WTC11 (cell line): ENCODE results near the gene RHOT2. TPM values are rescaled to one million over a fixed set of nuclear protein-coding genes. Genes with fewer than 3 reads are reported as not detected.

Source experiments
- ATAC-seq: fragments of 200-7000 bp; cut with Tn5 transposase; 2 replicates; pipeline ENCODE4 v1.10.0; 2021; ENCODE audit warnings: mild to moderate bottlenecking, moderate library complexity
- CTCF ChIA-PET: fragments of 300-600 bp; sonication (Branson Sonifier 250); formaldehyde crosslinking; loops from one replicate; lab custom pipeline; 2021; ENCODE audit warnings: antibody characterized with exemption; lab: Charles Lee
- POLR2A ChIA-PET: fragments of 350-600 bp; sonication (Branson Sonifier 250); formaldehyde crosslinking; loops from one replicate; lab custom pipeline; 2021; ENCODE audit warnings: antibody characterized with exemption; lab: Charles Lee
- DNase-seq: peaks from one replicate; pipeline ENCODE4 v3.0.0; 2021; ENCODE audit warnings: low spot score
- H3K27ac Mint-ChIP-seq: 2 replicates; pipeline ENCODE4 v1.8.0; 2021; ENCODE audit warnings: mixed read lengths
- H3K27me3 Mint-ChIP-seq: 2 replicates; pipeline ENCODE4 v1.8.0; 2021; ENCODE audit warnings: low read depth, mild to moderate bottlenecking, moderate library complexity, mixed read lengths
- H3K36me3 Mint-ChIP-seq: 2 replicates; pipeline ENCODE4 v1.8.0; 2021; ENCODE audit warnings: mixed read lengths
- H3K4me1 Mint-ChIP-seq: 2 replicates; pipeline ENCODE4 v1.8.0; 2022; ENCODE audit warnings: mixed read lengths
- H3K4me3 Mint-ChIP-seq: 2 replicates; pipeline ENCODE4 v1.8.0; 2021; ENCODE audit warnings: mild to moderate bottlenecking, moderate library complexity, mixed read lengths
- H3K9me3 Mint-ChIP-seq: 2 replicates; pipeline ENCODE4 v1.8.0; 2021; ENCODE audit warnings: mixed read lengths
- CREM ChIP-seq: sonication (generic); formaldehyde crosslinking; IDR thresholded peaks from 2 replicates; pipeline ENCODE4 v1.8.1; 2022; ENCODE audit warnings: mild to moderate bottlenecking, missing genetic modification reagents, moderate library complexity
- NFATC4 ChIP-seq: fragments of 250-450 bp; sonication (Bioruptor Pico); IDR thresholded peaks from 2 replicates; pipeline ENCODE4 v1.9.0; 2021; ENCODE audit warnings: mild to moderate bottlenecking
- PRRX2 ChIP-seq: fragments of 250-450 bp; sonication (Bioruptor Pico); IDR thresholded peaks from 2 replicates; pipeline ENCODE4 v1.8.0; 2021; ENCODE audit warnings: mild to moderate bottlenecking
- SMAD4 ChIP-seq: sonication (generic); formaldehyde crosslinking; IDR thresholded peaks from 2 replicates; pipeline ENCODE4 v1.8.0; 2022; ENCODE audit warnings: mild to moderate bottlenecking, missing genetic modification reagents
- TEAD1 ChIP-seq: sonication (generic); formaldehyde crosslinking; IDR thresholded peaks from 2 replicates; pipeline ENCODE4 v1.8.0; 2022; ENCODE audit warnings: mild to moderate bottlenecking, missing genetic modification reagents
- TEAD4 ChIP-seq: sonication (generic); formaldehyde crosslinking; IDR thresholded peaks from 2 replicates; pipeline ENCODE4 v1.8.0; 2022; ENCODE audit warnings: mild to moderate bottlenecking, missing genetic modification reagents
- TP53 ChIP-seq: sonication (generic); formaldehyde crosslinking; IDR thresholded peaks from 2 replicates; pipeline ENCODE4 v1.8.1; 2023; ENCODE audit warnings: mild to moderate bottlenecking, missing genetic modification reagents
- ZNF219 ChIP-seq: sonication (generic); formaldehyde crosslinking; IDR thresholded peaks from 2 replicates; pipeline ENCODE4 v1.8.0; 2023; ENCODE audit warnings: missing genetic modification reagents, mild to moderate bottlenecking, borderline replicate concordance
- total RNA-seq: library from RNA; stranded (reverse); gene quantifications from 3 replicates; pipeline ENCODE4 v1.2.3, GENCODE V29; 2021
- TF ChIP-seq, protein P1 (sequence below): fragments of 250-450 bp; sonication (Bioruptor Pico); IDR thresholded peaks from 2 replicates; pipeline ENCODE4 v1.9.0; 2021; ENCODE audit warnings: mild to moderate bottlenecking
- TF ChIP-seq, protein P2 (sequence below): sonication (generic); formaldehyde crosslinking; IDR thresholded peaks from 2 replicates; pipeline ENCODE4 v1.8.0; 2022; ENCODE audit warnings: mild to moderate bottlenecking, missing genetic modification reagents
- TF ChIP-seq, protein P3 (sequence below): fragments of 200-600 bp; IDR thresholded peaks from 2 replicates; pipeline ENCODE4 v1.8.0; 2022; ENCODE audit warnings: antibody characterized with exemption
- TF ChIP-seq, protein P4 (sequence below): sonication (generic); formaldehyde crosslinking; IDR thresholded peaks from 2 replicates; pipeline ENCODE4 v1.8.0; 2022; ENCODE audit warnings: mild to moderate bottlenecking, missing genetic modification reagents
- TF ChIP-seq, protein P5 (sequence below): sonication (generic); formaldehyde crosslinking; IDR thresholded peaks from 2 replicates; pipeline ENCODE4 v1.8.0; 2022; ENCODE audit warnings: mild to moderate bottlenecking, missing genetic modification reagents
- TF ChIP-seq, protein P6 (sequence below): sonication (generic); formaldehyde crosslinking; IDR thresholded peaks from 2 replicates; pipeline ENCODE4 v1.8.0; 2023; ENCODE audit warnings: missing genetic modification reagents, mild to moderate bottlenecking, borderline replicate concordance
- TF ChIP-seq, protein P7 (sequence below): sonication (generic); formaldehyde crosslinking; conservative IDR thresholded peaks from 2 replicates; pipeline ENCODE4 v1.8.1; 2023; ENCODE audit warnings: mild to moderate bottlenecking, low read depth, missing genetic modification reagents, moderate library complexity
- TF ChIP-seq, protein P8 (sequence below): fragments of 250-450 bp; sonication (Bioruptor Pico); IDR thresholded peaks from 2 replicates; pipeline ENCODE4 v1.9.0; 2021; ENCODE audit warnings: mild to moderate bottlenecking, borderline replicate concordance
- TF ChIP-seq, protein P9 (sequence below): sonication (generic); formaldehyde crosslinking; IDR thresholded peaks from 2 replicates; pipeline ENCODE4 v1.8.1; 2023; ENCODE audit warnings: mild to moderate bottlenecking, missing genetic modification reagents, moderate library complexity

Gene RHOT2
- total RNA-seq, 1 experiment from 2014 or later: 285 TPM

DNA sequence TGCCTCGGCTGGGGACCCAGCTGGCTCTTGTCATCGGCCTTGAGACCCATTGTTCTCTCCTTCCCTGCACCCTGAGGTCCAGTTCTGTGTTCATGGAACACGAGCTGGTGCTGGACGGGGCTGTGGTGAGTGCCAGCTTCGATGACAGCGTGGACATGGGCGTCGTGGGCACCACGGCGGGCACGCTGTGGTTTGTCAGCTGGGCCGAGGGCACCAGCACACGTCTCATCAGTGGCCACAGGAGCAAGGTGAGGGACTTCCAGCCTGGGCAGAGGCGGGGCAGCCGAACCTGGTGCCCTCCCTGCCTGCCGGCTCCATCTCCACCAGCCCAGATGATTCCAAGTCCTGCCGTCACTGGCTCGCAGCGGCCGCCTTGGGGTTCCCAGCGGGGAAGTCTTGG lies 5.3 kb upstream of the RHOT2 start:
- Mint-ChIP-seq H3K4me1 (peaks cover 4% of the 10 kb centered on the region), H3K9me3 (no peaks in the 10 kb centered on the region), H3K27me3 (no peaks in the 10 kb centered on the region), H3K4me3 (no peak overlapping the region), H3K36me3 (no peaks in the 10 kb centered on the region), H3K27ac (no peak overlapping the region)
- DNase-seq (no peak), ATAC-seq (no peak)
- ChIA-PET POLR2A (interaction anchor here (1.1 kb wide), 1 partner anchor 65 kb away, joined by 3 read pairs; no protein-coding TSS in a partner anchor), CTCF (interaction anchor here (0.8 to 3.1 kb wide), 5 partner anchors 13 to 40 kb away, joined by 3 to 7 read pairs (median 5); partner anchors contain the start of genes METTL26 and WDR90)
- no peak for TF ChIP-seq SMAD4 (CRISPR knock-in tag)
- TF ChIP-seq, protein P1, sequence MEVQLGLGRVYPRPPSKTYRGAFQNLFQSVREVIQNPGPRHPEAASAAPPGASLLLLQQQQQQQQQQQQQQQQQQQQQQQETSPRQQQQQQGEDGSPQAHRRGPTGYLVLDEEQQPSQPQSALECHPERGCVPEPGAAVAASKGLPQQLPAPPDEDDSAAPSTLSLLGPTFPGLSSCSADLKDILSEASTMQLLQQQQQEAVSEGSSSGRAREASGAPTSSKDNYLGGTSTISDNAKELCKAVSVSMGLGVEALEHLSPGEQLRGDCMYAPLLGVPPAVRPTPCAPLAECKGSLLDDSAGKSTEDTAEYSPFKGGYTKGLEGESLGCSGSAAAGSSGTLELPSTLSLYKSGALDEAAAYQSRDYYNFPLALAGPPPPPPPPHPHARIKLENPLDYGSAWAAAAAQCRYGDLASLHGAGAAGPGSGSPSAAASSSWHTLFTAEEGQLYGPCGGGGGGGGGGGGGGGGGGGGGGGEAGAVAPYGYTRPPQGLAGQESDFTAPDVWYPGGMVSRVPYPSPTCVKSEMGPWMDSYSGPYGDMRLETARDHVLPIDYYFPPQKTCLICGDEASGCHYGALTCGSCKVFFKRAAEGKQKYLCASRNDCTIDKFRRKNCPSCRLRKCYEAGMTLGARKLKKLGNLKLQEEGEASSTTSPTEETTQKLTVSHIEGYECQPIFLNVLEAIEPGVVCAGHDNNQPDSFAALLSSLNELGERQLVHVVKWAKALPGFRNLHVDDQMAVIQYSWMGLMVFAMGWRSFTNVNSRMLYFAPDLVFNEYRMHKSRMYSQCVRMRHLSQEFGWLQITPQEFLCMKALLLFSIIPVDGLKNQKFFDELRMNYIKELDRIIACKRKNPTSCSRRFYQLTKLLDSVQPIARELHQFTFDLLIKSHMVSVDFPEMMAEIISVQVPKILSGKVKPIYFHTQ: no peak
- TF ChIP-seq, protein P2, sequence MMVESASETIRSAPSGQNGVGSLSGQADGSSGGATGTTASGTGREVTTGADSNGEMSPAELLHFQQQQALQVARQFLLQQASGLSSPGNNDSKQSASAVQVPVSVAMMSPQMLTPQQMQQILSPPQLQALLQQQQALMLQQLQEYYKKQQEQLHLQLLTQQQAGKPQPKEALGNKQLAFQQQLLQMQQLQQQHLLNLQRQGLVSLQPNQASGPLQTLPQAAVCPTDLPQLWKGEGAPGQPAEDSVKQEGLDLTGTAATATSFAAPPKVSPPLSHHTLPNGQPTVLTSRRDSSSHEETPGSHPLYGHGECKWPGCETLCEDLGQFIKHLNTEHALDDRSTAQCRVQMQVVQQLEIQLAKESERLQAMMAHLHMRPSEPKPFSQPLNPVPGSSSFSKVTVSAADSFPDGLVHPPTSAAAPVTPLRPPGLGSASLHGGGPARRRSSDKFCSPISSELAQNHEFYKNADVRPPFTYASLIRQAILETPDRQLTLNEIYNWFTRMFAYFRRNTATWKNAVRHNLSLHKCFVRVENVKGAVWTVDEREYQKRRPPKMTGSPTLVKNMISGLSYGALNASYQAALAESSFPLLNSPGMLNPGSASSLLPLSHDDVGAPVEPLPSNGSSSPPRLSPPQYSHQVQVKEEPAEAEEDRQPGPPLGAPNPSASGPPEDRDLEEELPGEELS: no peak
- no peak for TF ChIP-seq CREM
- TF ChIP-seq TEAD1 (CRISPR knock-in tag): no peak
- TF ChIP-seq, protein P3, sequence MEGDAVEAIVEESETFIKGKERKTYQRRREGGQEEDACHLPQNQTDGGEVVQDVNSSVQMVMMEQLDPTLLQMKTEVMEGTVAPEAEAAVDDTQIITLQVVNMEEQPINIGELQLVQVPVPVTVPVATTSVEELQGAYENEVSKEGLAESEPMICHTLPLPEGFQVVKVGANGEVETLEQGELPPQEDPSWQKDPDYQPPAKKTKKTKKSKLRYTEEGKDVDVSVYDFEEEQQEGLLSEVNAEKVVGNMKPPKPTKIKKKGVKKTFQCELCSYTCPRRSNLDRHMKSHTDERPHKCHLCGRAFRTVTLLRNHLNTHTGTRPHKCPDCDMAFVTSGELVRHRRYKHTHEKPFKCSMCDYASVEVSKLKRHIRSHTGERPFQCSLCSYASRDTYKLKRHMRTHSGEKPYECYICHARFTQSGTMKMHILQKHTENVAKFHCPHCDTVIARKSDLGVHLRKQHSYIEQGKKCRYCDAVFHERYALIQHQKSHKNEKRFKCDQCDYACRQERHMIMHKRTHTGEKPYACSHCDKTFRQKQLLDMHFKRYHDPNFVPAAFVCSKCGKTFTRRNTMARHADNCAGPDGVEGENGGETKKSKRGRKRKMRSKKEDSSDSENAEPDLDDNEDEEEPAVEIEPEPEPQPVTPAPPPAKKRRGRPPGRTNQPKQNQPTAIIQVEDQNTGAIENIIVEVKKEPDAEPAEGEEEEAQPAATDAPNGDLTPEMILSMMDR: no peak
- TF ChIP-seq, protein P4, sequence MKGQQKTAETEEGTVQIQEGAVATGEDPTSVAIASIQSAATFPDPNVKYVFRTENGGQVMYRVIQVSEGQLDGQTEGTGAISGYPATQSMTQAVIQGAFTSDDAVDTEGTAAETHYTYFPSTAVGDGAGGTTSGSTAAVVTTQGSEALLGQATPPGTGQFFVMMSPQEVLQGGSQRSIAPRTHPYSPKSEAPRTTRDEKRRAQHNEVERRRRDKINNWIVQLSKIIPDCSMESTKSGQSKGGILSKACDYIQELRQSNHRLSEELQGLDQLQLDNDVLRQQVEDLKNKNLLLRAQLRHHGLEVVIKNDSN (CRISPR knock-in tag): no peak
- no peak for TF ChIP-seq NFATC4 (CRISPR knock-in tag)
- TF ChIP-seq, protein P5, sequence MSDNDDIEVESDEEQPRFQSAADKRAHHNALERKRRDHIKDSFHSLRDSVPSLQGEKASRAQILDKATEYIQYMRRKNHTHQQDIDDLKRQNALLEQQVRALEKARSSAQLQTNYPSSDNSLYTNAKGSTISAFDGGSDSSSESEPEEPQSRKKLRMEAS: no peak
- TF ChIP-seq, protein P6, sequence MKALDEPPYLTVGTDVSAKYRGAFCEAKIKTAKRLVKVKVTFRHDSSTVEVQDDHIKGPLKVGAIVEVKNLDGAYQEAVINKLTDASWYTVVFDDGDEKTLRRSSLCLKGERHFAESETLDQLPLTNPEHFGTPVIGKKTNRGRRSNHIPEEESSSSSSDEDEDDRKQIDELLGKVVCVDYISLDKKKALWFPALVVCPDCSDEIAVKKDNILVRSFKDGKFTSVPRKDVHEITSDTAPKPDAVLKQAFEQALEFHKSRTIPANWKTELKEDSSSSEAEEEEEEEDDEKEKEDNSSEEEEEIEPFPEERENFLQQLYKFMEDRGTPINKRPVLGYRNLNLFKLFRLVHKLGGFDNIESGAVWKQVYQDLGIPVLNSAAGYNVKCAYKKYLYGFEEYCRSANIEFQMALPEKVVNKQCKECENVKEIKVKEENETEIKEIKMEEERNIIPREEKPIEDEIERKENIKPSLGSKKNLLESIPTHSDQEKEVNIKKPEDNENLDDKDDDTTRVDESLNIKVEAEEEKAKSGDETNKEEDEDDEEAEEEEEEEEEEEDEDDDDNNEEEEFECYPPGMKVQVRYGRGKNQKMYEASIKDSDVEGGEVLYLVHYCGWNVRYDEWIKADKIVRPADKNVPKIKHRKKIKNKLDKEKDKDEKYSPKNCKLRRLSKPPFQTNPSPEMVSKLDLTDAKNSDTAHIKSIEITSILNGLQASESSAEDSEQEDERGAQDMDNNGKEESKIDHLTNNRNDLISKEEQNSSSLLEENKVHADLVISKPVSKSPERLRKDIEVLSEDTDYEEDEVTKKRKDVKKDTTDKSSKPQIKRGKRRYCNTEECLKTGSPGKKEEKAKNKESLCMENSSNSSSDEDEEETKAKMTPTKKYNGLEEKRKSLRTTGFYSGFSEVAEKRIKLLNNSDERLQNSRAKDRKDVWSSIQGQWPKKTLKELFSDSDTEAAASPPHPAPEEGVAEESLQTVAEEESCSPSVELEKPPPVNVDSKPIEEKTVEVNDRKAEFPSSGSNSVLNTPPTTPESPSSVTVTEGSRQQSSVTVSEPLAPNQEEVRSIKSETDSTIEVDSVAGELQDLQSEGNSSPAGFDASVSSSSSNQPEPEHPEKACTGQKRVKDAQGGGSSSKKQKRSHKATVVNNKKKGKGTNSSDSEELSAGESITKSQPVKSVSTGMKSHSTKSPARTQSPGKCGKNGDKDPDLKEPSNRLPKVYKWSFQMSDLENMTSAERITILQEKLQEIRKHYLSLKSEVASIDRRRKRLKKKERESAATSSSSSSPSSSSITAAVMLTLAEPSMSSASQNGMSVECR: no peak
- TF ChIP-seq, protein P7, sequence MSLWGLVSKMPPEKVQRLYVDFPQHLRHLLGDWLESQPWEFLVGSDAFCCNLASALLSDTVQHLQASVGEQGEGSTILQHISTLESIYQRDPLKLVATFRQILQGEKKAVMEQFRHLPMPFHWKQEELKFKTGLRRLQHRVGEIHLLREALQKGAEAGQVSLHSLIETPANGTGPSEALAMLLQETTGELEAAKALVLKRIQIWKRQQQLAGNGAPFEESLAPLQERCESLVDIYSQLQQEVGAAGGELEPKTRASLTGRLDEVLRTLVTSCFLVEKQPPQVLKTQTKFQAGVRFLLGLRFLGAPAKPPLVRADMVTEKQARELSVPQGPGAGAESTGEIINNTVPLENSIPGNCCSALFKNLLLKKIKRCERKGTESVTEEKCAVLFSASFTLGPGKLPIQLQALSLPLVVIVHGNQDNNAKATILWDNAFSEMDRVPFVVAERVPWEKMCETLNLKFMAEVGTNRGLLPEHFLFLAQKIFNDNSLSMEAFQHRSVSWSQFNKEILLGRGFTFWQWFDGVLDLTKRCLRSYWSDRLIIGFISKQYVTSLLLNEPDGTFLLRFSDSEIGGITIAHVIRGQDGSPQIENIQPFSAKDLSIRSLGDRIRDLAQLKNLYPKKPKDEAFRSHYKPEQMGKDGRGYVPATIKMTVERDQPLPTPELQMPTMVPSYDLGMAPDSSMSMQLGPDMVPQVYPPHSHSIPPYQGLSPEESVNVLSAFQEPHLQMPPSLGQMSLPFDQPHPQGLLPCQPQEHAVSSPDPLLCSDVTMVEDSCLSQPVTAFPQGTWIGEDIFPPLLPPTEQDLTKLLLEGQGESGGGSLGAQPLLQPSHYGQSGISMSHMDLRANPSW (CRISPR knock-in tag): no peak
- TF ChIP-seq, protein P8, sequence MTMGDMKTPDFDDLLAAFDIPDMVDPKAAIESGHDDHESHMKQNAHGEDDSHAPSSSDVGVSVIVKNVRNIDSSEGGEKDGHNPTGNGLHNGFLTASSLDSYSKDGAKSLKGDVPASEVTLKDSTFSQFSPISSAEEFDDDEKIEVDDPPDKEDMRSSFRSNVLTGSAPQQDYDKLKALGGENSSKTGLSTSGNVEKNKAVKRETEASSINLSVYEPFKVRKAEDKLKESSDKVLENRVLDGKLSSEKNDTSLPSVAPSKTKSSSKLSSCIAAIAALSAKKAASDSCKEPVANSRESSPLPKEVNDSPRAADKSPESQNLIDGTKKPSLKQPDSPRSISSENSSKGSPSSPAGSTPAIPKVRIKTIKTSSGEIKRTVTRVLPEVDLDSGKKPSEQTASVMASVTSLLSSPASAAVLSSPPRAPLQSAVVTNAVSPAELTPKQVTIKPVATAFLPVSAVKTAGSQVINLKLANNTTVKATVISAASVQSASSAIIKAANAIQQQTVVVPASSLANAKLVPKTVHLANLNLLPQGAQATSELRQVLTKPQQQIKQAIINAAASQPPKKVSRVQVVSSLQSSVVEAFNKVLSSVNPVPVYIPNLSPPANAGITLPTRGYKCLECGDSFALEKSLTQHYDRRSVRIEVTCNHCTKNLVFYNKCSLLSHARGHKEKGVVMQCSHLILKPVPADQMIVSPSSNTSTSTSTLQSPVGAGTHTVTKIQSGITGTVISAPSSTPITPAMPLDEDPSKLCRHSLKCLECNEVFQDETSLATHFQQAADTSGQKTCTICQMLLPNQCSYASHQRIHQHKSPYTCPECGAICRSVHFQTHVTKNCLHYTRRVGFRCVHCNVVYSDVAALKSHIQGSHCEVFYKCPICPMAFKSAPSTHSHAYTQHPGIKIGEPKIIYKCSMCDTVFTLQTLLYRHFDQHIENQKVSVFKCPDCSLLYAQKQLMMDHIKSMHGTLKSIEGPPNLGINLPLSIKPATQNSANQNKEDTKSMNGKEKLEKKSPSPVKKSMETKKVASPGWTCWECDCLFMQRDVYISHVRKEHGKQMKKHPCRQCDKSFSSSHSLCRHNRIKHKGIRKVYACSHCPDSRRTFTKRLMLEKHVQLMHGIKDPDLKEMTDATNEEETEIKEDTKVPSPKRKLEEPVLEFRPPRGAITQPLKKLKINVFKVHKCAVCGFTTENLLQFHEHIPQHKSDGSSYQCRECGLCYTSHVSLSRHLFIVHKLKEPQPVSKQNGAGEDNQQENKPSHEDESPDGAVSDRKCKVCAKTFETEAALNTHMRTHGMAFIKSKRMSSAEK: no peak
- no peak for TF ChIP-seq TP53
- TF ChIP-seq ZNF219 (CRISPR knock-in tag): no peak
- no peak for TF ChIP-seq PRRX2 (CRISPR knock-in tag)
- TF ChIP-seq TEAD4 (CRISPR knock-in tag): no peak
- TF ChIP-seq, protein P9, sequence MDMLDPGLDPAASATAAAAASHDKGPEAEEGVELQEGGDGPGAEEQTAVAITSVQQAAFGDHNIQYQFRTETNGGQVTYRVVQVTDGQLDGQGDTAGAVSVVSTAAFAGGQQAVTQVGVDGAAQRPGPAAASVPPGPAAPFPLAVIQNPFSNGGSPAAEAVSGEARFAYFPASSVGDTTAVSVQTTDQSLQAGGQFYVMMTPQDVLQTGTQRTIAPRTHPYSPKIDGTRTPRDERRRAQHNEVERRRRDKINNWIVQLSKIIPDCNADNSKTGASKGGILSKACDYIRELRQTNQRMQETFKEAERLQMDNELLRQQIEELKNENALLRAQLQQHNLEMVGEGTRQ (CRISPR knock-in tag): no peak
